Posterior vena cava (tissue), 2 donors: Measurements from ENCODE around the gene KCNG4. TPM values are rescaled to one million over a fixed set of nuclear protein-coding genes. Genes with fewer than 3 reads are reported as not detected.
A peak's percentile ranks its signal among the peaks of the same experiment; 100 is the strongest.

Experiments used
- DNase-seq: peaks from one replicate; pipeline ENCODE4 v3.0.0-alpha.2; 2020; ENCODE audit warnings: low spot score
- intact Hi-C, 2 donors: fragments of 100-400 bp; cut with DNase I; formaldehyde crosslinking; loops; one replicate each; pipeline versions ENCODE4 v1.14.1 to v1.14.2; 2022 to 2023
- long read RNA-seq, 2 donors: library from polyadenylated mRNA; unstranded; transcript quantifications; one replicate each; pipeline ENCODE4 v2.0.0, GENCODE V29; 2020 to 2021
- total RNA-seq, 2 donors: library from RNA; stranded (reverse); fragmentation: NEBNext Ultra II Directional; extraction: Animal tissue kit (Norgen Biotek cat#: 25700); gene quantifications; one replicate each; pipeline ENCODE4 v1.2.1, GENCODE V29; 2021
- donor health status: DM: yes; HTN: yes; CAD: no.
- donor health status: DM: yes; HTN: yes; CAD: no.

The KCNG4 gene
- total RNA-seq, result not detected
- long read RNA-seq, donor 1, result 0 reads
- long read RNA-seq, donor 2, partial matches to known transcripts, result 0 of 1 reads
- long read RNA-seq, donor 2, other reads (novel, unspliced or antisense), result 0 of 1 reads

- DNase-seq, result no peak
- intact Hi-C loops, result no loop called here
Observed at GRCh38 chr16:84239909-84240308, at the start of gene KCNG4. Gene KCNG4 (minus strand): TSS chr16:84240012. CDS start chr16:84237485, 2,527 bp downstream.

- DNase-seq, result no peak
Observed at GRCh38 chr16:84288902-84289301, 49.1 kb upstream of the KCNG4 start.

GRCh38 chr16:84286578-84287240 is 46.9 kb upstream of the KCNG4 start:
- intact Hi-C loops, result no loop called here

More at GRCh38 chr16:84288902-84289301, 49.1 kb upstream of the KCNG4 start:
- intact Hi-C loops, result no loop called here

GRCh38 chr16:84284154-84284722 is 44.4 kb upstream of the KCNG4 start:
- intact Hi-C loops, result no loop called here
- DNase-seq, result peak; percentile 86

More at GRCh38 chr16:84286578-84287240, 46.9 kb upstream of the KCNG4 start:
- peak; percentile 84 for DNase-seq

- no peak for DNase-seq
- intact Hi-C loops, result no loop called here
Observed at GRCh38 chr16:84283314-84284153, 43.7 kb upstream of the KCNG4 start.

- intact Hi-C loops, result no loop called here
- DNase-seq, result no peak
Observed at GRCh38 chr16:84282533-84282932, 42.7 kb upstream of the KCNG4 start.

- no peak for DNase-seq
- intact Hi-C loops, result loop anchor here in 1 of 2 donors (2.0 kb wide), 1 partner anchor 28 kb away; no protein-coding TSS in a partner anchor
Observed at GRCh38 chr16:84281074-84281473, 41.3 kb upstream of the KCNG4 start.

- peak; percentile 38 for DNase-seq
- intact Hi-C loops, result loop anchor here in 1 of 2 donors (2.0 to 5.0 kb wide), 2 partner anchors 29 to 202 kb away; no protein-coding TSS in a partner anchor
Observed at GRCh38 chr16:84279881-84280280, 40.1 kb upstream of the KCNG4 start.

- intact Hi-C loops, result loop anchor here in 1 of 2 donors (5.0 kb wide), 1 partner anchor 203 kb away; no protein-coding TSS in a partner anchor
- DNase-seq, result peak; percentile 41
Observed at GRCh38 chr16:84278968-84279367, 39.2 kb upstream of the KCNG4 start.

- intact Hi-C loops, result loop anchor here in 1 of 2 donors (5.0 kb wide), 1 partner anchor 204 kb away; no protein-coding TSS in a partner anchor
- peak; percentile 45 for DNase-seq
Observed at GRCh38 chr16:84278333-84278732, 38.5 kb upstream of the KCNG4 start.

- intact Hi-C loops, result loop anchor here (1.0 to 5.0 kb wide), 2 partner anchors 205 to 207 kb away; no protein-coding TSS in a partner anchor
- peak; percentile 90 for DNase-seq
Observed at GRCh38 chr16:84277244-84277823, 37.5 kb upstream of the KCNG4 start.

GRCh38 chr16:84275585-84276151 is 35.9 kb upstream of the KCNG4 start:
- intact Hi-C loops, result loop anchor here in 1 of 2 donors (5.0 kb wide), 1 partner anchor 207 kb away; no protein-coding TSS in a partner anchor
- no peak for DNase-seq

- no peak for DNase-seq
- intact Hi-C loops, result no loop called here
Observed at GRCh38 chr16:84274515-84274914, 34.7 kb upstream of the KCNG4 start.

- intact Hi-C loops, result no loop called here
- no peak for DNase-seq
Observed at GRCh38 chr16:84272740-84273320, 33.0 kb upstream of the KCNG4 start.

- intact Hi-C loops, result no loop called here
- DNase-seq, result peak; percentile 18
Observed at GRCh38 chr16:84271866-84272265, 32.1 kb upstream of the KCNG4 start.

GRCh38 chr16:84271037-84271436 is 31.2 kb upstream of the KCNG4 start:
- intact Hi-C loops, result no loop called here
- no peak for DNase-seq

- intact Hi-C loops, result no loop called here
- DNase-seq, result peak; percentile 63
Observed at GRCh38 chr16:84270531-84270930, 30.7 kb upstream of the KCNG4 start.

GRCh38 chr16:84270071-84270470 is 30.3 kb upstream of the KCNG4 start:
- intact Hi-C loops, result no loop called here
- peak; percentile 42 for DNase-seq
